Hematopoietic multipotent progenitor cell (in vitro differentiated cells): ENCODE measurements around the gene HAGH. TPM values are rescaled to one million over a fixed set of nuclear protein-coding genes. Genes with fewer than 3 reads are reported as not detected.

Experiments
- DNase-seq, 3 donors: peaks; one replicate each; pipeline ENCODE4 v3.0.0-alpha.2; 2011 to 2015; ENCODE audit warnings: low read depth in 2 of 3, low spot score in 2 of 3
- total RNA-seq: library from RNA; depleted of rRNA; stranded (reverse); fragments of >200 nt; gene quantifications from one replicate; pipeline ENCODE4 v1.2.3, GENCODE V29; 2012

The HAGH gene
- total RNA-seq, 1 donor: 46.6 TPM

DNA sequence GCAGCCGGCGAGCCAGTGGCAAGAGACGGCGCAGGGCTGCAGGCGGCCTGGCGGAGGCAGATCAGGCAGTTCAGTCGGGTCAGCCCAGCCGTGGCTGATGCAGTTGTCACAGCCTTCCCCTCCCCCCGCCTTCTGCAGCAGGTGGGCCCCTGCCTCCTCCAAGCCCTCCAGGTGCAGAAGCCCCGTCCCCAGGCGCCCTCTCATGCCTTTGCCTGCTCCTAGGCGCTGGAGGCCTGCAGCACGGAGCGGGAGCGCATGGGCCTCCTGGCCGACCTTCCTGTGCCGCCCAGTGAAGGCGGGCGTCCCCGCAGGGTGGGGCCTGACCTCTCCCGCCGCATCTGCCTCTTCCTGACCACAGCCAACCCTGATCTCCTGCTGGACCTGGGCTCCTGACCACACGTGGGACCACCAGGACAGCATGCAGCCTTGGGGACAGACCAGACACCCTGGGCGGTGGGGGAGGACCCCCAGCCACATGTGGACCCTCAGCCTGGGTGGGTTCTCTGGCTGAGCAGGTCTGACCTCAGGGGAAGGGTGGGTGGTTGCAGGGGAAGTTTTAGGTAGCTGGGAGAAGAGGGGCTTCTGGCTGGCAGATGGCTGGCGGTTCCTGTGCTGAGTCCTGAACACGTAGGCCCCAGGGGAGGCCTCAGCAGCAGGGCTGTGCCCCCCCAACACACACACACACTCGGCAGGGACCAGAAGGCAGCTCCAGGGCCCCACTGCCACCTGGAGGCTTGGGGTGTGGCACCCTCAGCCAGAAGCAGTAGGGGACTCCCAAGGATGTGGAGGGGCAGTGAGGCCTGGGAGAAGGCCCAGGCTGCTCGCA lies 50.6 kb downstream of the HAGH start:
- no peak for DNase-seq

DNA sequence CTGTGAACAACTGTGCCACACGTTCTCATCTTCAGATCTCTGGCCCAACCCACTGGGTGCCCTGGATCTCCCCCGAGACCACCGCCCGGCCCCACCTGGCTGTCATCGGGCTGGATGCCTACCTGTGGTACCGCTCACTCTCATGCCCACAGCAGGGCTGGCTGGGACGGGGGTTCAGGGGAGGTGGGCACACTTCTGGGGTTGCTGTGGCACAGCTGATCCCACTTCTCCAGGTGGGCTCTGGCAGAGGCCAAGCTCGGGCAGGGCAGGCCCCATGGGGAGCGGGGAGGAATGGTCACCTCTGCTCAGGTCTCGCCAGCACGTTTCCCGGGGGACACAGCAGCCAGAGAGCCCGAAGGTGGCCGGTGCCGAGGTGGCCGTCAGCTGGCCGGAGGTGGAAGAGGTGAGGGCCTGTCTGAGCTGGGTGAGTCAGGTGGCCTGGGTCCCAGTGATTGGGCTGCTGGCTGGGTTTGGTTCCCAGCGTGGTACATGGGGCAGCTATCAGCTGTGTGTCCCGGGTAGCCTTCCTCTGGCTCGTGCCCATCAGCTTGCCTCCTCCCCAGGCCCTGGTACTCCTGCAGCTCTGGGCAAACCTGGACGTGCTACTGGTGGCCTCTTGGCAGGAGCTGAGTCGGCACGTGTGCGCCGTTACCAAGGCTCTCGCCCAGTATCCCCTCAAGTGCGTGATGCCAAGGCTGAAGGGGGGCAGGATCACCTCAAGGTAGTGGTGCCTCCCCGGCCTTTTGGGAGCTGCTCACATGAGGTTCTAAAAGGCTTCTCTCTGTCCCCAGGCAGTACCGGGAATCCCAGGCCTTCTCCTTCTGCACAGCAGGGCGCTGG lies 51.4 kb downstream of the HAGH start:
- no peak for DNase-seq

DNA sequence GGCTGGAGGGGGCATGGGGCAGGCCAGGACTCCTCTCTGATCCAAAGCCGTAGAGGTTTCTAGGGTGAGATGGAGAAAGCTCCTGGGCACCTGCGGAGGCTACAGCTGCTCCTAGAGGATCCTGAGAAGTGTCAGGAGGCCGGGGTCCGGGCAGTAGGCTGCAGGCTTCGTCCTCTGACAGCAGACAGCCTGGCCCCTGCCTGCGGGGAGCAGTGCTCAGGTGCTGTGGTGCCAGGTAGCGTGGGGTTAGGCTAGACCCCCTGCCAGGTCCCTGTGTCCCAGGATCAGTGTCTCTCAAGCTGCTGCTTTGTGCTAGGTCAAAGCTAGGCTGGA lies 52.2 kb downstream of the HAGH start:
- DNase-seq: no peak

GRCh38 chr16:1773703-1774447 lies 52.8 kb downstream of the HAGH start:
- DNase-seq: peak in 2 of 3 donors; percentile 30 to 48

GRCh38 chr16:1772908-1773702 lies 53.5 kb downstream of the HAGH start, which contains the start of gene MRPS34:
Gene MRPS34 (minus strand): TSS chr16:1773134. CDS start chr16:1773119, 15 bp downstream.
- peak; percentile 64 to 88 (median 80) for DNase-seq

- peak in 1 of 3 donors; percentile 12 for DNase-seq
Measured at GRCh38 chr16:1772362-1772907, 54.2 kb downstream of the HAGH start, which contains the start of gene EME2. Gene EME2 (plus strand): TSS chr16:1772810. CDS start chr16:1773228, 418 bp downstream.

DNA sequence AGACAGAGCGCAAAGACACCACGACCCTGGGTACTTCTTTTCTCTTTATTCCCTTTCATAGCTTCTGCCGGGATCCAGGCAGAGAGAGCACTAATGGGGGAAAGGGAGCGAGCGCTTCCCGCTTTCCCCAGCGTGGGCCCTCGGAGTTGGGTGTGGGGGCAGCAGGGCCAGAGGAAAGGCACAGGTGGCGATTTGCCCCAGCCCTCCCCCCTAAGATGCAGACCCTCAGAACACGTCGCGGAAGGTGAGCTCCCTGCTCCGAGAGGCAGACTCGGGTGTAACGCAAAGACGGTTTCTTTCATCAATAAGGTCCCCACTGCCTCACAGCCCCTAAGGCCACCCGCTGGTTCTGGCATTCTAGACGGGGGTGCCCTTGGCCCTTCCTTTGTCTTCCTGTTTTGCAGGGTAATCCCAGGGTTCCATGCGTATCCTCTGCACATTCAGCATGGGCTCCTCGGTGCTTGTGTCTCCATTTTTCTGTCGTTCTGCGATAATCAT lies 54.7 kb downstream of the HAGH start:
- DNase-seq: no peak

DNA sequence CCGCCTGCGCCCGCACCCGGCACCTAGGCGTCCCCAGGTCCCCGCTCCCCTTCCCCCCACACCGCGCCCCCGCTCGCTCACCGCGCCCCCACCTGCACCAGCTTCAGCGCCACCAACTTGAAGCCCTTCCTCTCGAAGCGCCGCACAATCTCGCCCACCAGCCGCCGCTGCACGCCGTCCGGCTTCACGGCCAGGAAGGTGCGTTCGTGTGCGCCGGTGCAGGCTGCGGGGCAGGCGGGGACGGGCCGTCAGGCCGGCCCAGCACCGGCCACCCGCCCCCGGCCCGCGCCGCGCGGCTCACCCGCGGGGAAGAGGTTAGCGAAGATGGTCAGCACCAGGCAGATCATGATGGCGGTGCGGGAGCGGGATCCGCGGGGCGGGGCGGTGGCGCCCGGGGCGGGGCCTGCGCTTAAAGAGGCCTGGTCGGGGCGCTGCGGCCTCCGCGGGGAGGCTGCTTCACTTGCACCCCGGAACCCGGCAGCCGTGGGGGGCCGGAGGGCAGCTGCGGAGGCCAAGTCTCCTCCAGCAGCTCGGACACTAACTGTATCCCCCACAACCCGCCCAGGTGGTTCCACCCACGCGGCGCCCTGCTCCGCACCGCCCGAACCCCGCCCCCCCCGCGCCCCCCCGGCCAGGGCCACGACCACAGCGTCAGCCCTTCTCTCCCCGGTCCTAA lies 55.3 kb downstream of the HAGH start, which contains the start of gene NME3:
Gene NME3 (minus strand): TSS at position 356 of the 676 bp plus-strand sequence. CDS start 9 bp downstream, at position 347.
- DNase-seq: peak; percentile 43 to 60 (median 54)

DNA sequence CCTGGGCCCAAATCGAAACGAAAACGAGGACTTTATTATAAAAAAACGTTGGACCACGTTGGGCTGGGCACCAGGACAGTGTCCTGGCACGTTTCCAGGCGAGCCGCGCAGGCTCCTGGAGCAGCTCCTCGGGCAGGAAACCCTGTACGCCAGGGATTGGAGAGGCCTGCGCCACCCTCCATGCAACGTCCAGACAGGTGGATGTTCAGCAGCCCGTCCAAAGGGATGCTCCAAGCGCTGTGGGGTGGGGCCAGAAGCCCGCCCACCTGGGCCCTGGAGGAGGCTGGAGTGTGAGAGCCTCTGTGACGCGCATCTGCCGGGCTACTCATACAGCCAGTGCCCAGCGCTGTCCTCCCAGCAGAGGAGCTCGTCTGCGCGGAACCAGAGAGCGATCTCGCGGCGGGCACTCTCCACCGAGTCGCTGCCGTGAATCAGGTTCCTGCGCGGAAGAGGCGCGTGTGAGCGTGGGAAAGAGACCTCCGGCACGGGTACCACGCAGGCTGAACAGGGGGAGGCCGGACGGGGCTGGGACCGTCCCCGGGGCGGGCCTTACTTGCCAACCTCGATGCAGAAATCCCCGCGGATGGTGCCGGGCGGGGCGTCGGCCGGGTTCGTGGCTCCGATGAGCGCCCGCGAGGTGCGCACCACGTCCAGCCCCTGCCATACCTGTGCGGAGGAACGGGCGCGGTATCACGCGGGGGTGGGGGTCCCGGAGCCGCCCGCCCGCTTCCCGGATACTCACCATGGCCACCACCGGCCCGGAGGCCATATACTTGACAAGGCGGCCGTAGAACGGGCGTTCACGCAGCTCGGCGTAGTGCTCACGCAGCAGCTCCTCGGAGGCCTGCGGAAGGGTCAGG lies 56.1 kb downstream of the HAGH start:
- peak; percentile 16 to 35 (median 24) for DNase-seq

DNA sequence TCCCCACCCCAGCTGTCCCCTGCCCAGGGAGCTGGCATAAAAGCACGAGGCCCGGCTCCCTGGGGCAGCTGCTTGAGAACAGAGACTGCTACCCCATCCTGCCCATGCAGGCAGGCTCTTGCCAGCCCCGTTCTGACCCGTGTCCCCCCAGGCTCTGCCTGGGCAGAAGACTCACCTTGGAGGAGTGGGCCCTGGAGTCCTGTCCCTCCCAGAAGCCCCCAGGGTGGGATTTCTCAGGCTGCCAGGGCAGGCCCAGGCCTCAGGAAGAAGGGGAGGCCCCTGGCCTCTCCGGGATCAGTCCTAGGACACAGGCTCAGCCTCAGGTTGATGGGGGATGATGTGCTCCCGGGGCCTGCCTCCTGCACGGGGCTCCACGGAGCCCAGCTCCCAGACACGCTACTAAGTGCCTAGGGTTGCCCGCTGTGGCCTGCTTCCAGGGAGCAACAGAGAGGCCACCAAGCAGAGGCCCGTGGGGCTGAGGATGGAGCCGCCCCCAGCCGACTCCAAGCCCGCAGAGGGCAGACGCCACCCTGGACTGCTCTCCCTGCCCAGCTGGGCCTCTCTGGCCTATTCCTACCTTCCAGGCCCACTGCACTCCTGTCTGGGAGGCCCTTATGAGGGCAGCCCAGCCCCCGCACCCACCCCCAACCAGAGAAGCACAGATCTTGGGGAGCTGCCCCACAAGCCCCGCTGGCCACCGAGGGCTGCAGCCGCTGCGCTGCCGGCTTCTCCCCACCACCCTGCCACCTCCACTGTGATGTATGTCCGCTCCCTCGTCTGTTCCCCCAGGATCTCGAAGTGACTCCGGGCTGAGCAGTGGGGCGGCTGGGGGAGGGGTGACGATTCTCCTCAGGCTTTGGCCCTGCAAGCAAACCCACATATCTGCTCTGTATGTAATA lies 57.0 kb downstream of the HAGH start:
- no peak for DNase-seq

DNA sequence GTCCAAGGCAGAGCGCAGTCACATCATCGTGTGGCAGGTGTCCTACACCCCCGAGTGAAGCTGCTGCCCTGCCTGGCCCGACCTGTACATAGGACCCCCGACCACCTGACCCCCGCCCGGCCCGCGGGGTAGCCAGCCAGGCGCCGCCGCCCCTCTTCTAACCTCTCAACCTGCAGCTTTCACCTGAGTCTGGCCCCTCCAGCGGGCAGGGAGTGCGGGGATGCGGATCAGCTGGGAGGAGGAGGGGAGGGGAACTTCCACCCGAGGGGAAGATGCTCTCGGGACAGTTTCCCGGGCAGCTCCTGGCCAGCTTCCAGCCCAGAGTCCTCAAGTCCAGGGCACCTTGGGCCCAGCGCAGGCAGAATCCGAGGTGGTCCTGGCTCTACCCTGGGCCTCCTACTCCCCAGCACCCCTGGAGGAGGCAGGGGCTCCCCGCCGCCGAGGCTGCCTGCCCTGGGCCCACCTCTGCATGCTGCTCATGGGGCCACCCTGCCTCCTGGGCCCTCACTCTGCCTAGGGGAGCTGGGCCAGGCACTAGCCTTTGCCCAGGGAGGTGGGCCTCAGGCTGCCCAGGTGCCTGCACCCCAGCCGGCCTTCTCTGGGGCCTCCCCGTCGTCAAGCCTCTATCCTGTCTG lies 57.7 kb downstream of the HAGH start:
- no peak for DNase-seq

GRCh38 chr16:1768061-1768766 lies 58.4 kb downstream of the HAGH start:
- DNase-seq: no peak

DNA sequence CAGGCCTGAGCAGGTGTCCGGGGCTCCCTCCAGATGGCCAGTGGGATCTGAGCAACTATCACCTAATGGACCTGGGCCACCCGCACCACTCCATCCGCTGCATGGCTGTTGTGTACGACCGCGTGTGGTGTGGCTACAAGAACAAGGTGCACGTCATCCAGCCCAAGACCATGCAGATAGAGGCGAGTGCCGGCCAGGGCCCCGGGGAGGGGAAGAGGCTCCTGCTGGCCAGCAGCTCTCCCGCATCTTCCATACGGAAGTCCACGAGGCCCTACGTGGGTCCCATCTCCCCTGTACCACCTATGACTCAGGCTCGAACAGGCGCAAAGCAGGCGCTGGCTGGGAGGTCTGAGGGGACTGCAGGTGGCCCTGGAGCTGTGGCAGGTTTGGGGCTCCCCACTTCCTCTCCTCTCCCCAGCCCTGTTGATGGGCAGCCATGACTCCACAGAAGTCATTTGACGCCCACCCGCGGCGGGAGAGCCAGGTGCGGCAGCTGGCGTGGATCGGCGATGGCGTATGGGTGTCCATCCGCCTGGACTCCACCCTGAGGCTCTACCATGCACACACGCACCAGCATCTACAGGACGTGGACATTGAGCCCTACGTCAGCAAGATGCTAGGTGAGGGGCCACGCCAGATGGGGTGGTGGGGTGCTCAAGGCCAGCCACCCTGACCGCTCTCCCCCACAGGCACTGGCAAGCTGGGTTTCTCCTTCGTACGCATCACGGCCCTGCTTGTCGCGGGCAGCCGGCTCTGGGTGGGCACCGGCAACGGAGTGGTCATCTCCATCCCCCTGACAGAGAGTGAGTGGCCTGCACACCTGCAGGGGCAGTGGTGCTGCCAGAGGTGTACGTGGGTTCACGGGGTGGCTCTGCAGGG lies 59.3 kb downstream of the HAGH start:
- no peak for DNase-seq

DNA sequence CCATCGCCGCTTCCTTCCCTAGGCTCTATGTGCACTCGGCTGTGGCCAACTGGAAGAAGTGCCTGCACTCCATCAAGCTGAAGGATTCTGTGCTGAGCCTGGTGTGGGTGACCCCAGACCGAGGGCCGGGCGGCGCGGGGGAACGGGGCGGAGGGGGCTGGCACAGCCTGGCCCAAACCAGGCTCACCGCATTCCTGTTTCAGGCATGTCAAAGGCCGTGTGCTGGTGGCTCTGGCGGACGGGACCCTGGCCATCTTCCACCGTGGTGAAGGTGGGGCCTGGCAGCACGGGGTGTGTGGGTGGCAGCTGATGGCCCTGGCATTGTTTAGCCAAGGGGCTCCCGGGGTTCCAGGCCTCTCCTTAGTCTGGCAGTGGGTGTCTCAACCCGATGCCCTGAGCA lies 59.9 kb downstream of the HAGH start:
- DNase-seq: no peak

DNA sequence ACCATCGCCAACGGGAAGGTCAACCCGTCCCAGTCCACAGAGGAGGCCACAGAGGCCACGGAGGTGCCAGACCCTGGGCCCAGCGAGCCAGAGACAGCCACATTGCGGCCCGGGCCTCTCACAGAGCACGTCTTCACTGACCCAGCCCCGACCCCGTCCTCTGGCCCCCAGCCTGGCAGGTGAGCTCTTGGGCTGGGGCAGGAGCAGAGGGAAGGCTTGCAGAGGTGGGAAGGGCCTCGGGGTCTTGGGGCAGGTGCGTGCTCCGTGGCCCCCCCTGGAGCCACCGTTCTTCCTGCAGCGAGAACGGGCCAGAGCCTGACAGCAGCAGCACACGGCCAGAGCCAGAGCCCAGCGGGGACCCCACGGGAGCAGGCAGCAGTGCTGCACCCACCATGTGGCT lies 60.4 kb downstream of the HAGH start:
- no peak for DNase-seq
